ENCODE data around the gene RABGAP1.

The RABGAP1 gene

GRCh38 chr9:123090198-123090896 is 149.5 kb downstream of the RABGAP1 start:
- no peak for DNase-seq

- no peak for DNase-seq
Observed at GRCh38 chr9:123090956-123091355, 150.1 kb downstream of the RABGAP1 start.

GRCh38 chr9:123091459-123091858 is 150.6 kb downstream of the RABGAP1 start:
- no peak for DNase-seq

- no peak for DNase-seq
Observed at GRCh38 chr9:123093141-123093540, 152.3 kb downstream of the RABGAP1 start.

GRCh38 chr9:123096987-123097386 is 156.2 kb downstream of the RABGAP1 start:
- no peak for DNase-seq

- DNase-seq = no peak
Observed at GRCh38 chr9:123097430-123098095, 156.7 kb downstream of the RABGAP1 start.

- no peak for DNase-seq
Observed at GRCh38 chr9:123098096-123098459, 157.3 kb downstream of the RABGAP1 start.

- DNase-seq = no peak
Observed at GRCh38 chr9:123099042-123099441, 158.2 kb downstream of the RABGAP1 start.

GRCh38 chr9:123099548-123099947 is 158.7 kb downstream of the RABGAP1 start:
- no peak for DNase-seq

- peak; percentile 9 for DNase-seq
Observed at GRCh38 chr9:123102375-123103113, 161.7 kb downstream of the RABGAP1 start.

GRCh38 chr9:123104807-123105206 is 164.0 kb downstream of the RABGAP1 start:
- DNase-seq = no peak

GRCh38 chr9:123105490-123105889 is 164.7 kb downstream of the RABGAP1 start:
- no peak for DNase-seq

GRCh38 chr9:123107639-123108285 is 166.9 kb downstream of the RABGAP1 start:
- no peak for DNase-seq

- DNase-seq = no peak
Observed at GRCh38 chr9:123108976-123109375, 168.2 kb downstream of the RABGAP1 start.

- no peak for DNase-seq
Observed at GRCh38 chr9:123109540-123110279, 168.9 kb downstream of the RABGAP1 start.

GRCh38 chr9:123111427-123112014 is 170.7 kb downstream of the RABGAP1 start:
- no peak for DNase-seq

GRCh38 chr9:123112015-123112975 is 171.5 kb downstream of the RABGAP1 start:
- no peak for DNase-seq

GRCh38 chr9:123113185-123113584 is 172.4 kb downstream of the RABGAP1 start:
- DNase-seq = no peak

GRCh38 chr9:123115146-123115913 is 174.5 kb downstream of the RABGAP1 start:
- no peak for DNase-seq

- DNase-seq = no peak
Observed at GRCh38 chr9:123116036-123116435, 175.2 kb downstream of the RABGAP1 start.
